ENCODE data around the gene GRIP1. TPM values are rescaled to one million over a fixed set of nuclear protein-coding genes. Genes with fewer than 3 reads are reported as not detected.
A peak's percentile ranks its signal among the peaks of the same experiment; 100 is the strongest.

The GRIP1 gene
- total and polyA plus RNA-seq, 2 donors from 2014 or later = 3.9 to 18.4 TPM

DNA sequence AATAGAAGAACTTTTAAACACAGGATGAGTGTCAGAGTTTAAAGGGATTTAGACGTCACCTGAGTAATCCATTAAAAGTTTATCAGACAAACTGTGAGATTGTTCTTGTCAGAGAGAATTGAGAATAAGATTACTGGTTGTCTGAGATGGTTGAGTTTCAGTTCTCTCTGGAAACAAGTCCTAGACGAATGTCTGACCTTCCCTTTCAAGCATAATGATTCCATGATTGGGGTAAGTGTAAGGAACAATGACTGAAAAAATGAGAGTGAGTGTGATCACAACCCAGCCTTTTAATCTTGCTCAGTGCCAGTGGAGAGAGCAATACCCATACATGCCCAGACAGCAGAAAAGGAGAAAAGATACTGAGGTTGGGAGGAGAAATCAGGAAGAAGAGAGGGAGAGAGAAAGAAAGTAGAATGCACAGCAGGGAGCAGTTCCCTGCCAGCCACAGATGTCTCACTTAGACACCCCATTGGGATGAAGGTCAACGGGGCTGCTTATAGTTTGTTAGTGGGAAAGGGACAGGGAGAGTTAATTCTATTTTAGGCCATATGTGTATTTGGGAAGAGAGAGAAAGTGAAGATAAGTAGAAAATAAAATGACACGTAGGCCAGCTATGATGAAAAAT is 4.3 kb downstream of the GRIP1 start:
- Histone ChIP-seq H3K27me3 (ENCODE audit: control insufficient read depth, insufficient read depth, low read length) (no peaks in the 10 kb centered on the region), H3K27ac (ENCODE audit: low read depth in 2 of 2, low read length in 2 of 2) (no peak overlapping the region), H3K4me3 (ENCODE audit: low read length in 3 of 3) (no peak overlapping the region), H3K36me3 (ENCODE audit: control insufficient read depth in 2 of 3, insufficient read depth in 3 of 3, low read length in 3 of 3) (no peaks in the 10 kb centered on the region), H3K9me3 (ENCODE audit: control insufficient read depth in 2 of 3, insufficient read depth in 1 of 3, low read length in 3 of 3) (no peaks in the 10 kb centered on the region), H3K4me1 (ENCODE audit: control insufficient read depth in 2 of 3, insufficient read depth in 2 of 3, low read depth in 1 of 3, low read length in 3 of 3) (peaks cover 0 to 3% (median 0%) of the 10 kb centered on the region in 3 donors), H3K9ac (ENCODE audit: low read length in 3 of 3) (no peak overlapping the region)
- intact Hi-C loops (cut with DNase I) = no loop called here
- DNase-seq = no peak
- FAIRE-seq = no peak
- TF ChIP-seq CTCF (IDR thresholded peaks at IDR 0.05; ENCODE audit: borderline replicate concordance, extremely low read depth, insufficient read depth) = no peak

DNA sequence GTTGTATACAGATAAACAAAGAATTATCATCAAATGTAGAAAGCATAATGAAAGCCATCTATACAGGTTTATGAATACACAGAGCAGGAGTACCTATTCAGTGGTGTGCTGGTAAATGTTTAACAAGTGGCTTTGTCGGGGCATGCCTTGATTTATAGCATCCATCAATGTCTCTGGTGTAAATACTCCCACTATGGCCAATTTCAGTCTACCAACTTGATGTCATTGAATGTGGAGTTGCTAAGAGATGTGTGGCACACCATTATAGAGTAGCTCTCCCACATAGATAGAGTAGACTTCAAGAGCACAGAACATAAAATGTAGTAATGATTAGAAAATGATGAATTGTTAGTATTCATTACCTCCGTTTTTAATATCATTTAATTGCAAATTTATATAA is 9.3 kb downstream of the GRIP1 start:
- Histone ChIP-seq H3K27ac (ENCODE audit: low read depth in 2 of 2, low read length in 2 of 2) (no peak overlapping the region), H3K36me3 (ENCODE audit: control insufficient read depth in 2 of 3, insufficient read depth in 3 of 3, low read length in 3 of 3) (no peaks in the 10 kb centered on the region), H3K9ac (ENCODE audit: low read length in 3 of 3) (no peak overlapping the region), H3K27me3 (ENCODE audit: control insufficient read depth, insufficient read depth, low read length) (no peaks in the 10 kb centered on the region), H3K4me3 (ENCODE audit: low read length in 3 of 3) (no peak overlapping the region), H3K4me1 (ENCODE audit: control insufficient read depth in 2 of 3, insufficient read depth in 2 of 3, low read depth in 1 of 3, low read length in 3 of 3) (no peaks in the 10 kb centered on the region), H3K9me3 (ENCODE audit: control insufficient read depth in 2 of 3, insufficient read depth in 1 of 3, low read length in 3 of 3) (no peaks in the 10 kb centered on the region)
- TF ChIP-seq CTCF (IDR thresholded peaks at IDR 0.05; ENCODE audit: borderline replicate concordance, extremely low read depth, insufficient read depth) = no peak
- DNase-seq (peak in 1 of 5 donors; percentile 18), FAIRE-seq (no peak)
- intact Hi-C loops (cut with DNase I) = no loop called here

DNA sequence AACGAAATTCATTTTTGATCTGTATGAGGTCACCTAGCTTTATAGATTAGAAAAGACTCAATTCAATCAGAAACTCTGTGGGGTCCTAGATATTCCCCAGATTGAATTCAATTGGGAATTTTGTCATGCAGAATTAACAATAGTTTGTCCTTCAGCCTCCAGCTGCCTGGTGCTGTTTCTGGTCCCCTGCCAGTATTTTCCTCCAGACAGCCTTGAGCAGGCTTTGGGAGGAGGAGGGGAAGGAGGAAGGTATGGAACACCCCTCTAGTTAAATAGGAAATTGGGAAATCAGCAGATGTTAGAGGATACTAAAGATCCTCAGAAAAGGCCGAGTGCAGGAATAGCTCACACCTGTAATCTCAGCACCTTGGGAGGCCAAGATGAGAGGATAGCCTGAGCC is 10.6 kb downstream of the GRIP1 start:
- Histone ChIP-seq H3K9ac (ENCODE audit: low read length in 3 of 3) (no peak overlapping the region), H3K27me3 (ENCODE audit: control insufficient read depth, insufficient read depth, low read length) (no peaks in the 10 kb centered on the region), H3K9me3 (ENCODE audit: control insufficient read depth in 2 of 3, insufficient read depth in 1 of 3, low read length in 3 of 3) (no peaks in the 10 kb centered on the region), H3K4me3 (ENCODE audit: low read length in 3 of 3) (no peak overlapping the region), H3K4me1 (ENCODE audit: control insufficient read depth in 2 of 3, insufficient read depth in 2 of 3, low read depth in 1 of 3, low read length in 3 of 3) (no peaks in the 10 kb centered on the region), H3K27ac (ENCODE audit: low read depth in 2 of 2, low read length in 2 of 2) (no peak overlapping the region), H3K36me3 (ENCODE audit: control insufficient read depth in 2 of 3, insufficient read depth in 3 of 3, low read length in 3 of 3) (no peaks in the 10 kb centered on the region)
- intact Hi-C loops (cut with DNase I) = no loop called here
- no peak for FAIRE-seq
- TF ChIP-seq CTCF (IDR thresholded peaks at IDR 0.05; ENCODE audit: borderline replicate concordance, extremely low read depth, insufficient read depth) = no peak
- DNase-seq = peak in 1 of 5 donors; percentile 37

DNA sequence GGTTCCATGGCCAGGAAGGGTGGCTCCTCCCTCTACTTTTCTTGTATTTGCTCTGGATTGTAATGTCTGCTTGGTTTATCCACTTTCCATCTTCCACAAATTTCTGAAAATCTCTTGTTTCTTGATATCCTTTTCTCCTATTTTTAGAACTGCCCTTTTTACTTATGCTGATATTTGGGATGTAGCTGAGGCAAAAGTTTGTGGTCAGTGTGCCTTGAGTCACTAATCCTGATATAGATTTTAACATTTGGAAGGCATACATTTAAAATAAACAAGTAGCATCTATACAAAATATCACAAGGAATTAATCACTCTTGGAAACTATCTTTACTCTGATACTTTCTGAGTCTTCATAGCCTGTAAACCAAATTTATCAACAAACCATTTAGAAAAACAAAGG is 11.0 kb downstream of the GRIP1 start:
- TF ChIP-seq CTCF (IDR thresholded peaks at IDR 0.05; ENCODE audit: borderline replicate concordance, extremely low read depth, insufficient read depth) = no peak
- no peak overlapping the region for H3K9ac ChIP-seq (ENCODE audit: low read length in 3 of 3)
- H3K27me3 ChIP-seq (ENCODE audit: control insufficient read depth, insufficient read depth, low read length) = no peaks in the 10 kb centered on the region
- H3K36me3 ChIP-seq (ENCODE audit: control insufficient read depth in 2 of 3, insufficient read depth in 3 of 3, low read length in 3 of 3) = no peaks in the 10 kb centered on the region
- no peak overlapping the region for H3K4me3 ChIP-seq (ENCODE audit: low read length in 3 of 3)
- H3K9me3 ChIP-seq (ENCODE audit: control insufficient read depth in 2 of 3, insufficient read depth in 1 of 3, low read length in 3 of 3) = no peaks in the 10 kb centered on the region
- FAIRE-seq (no peak), DNase-seq (no peak)
- no peaks in the 10 kb centered on the region for H3K4me1 ChIP-seq (ENCODE audit: control insufficient read depth in 2 of 3, insufficient read depth in 2 of 3, low read depth in 1 of 3, low read length in 3 of 3)
- no peak overlapping the region for H3K27ac ChIP-seq (ENCODE audit: low read depth in 2 of 2, low read length in 2 of 2)
- intact Hi-C loops (cut with DNase I) = no loop called here
